ENCODE data around the gene NMRK1. TPM values are rescaled to one million over a fixed set of nuclear protein-coding genes. Genes with fewer than 3 reads are reported as not detected.

NMRK1 gene
- total RNA-seq, 1 experiment from 2014 or later: 0.67 TPM

DNA sequence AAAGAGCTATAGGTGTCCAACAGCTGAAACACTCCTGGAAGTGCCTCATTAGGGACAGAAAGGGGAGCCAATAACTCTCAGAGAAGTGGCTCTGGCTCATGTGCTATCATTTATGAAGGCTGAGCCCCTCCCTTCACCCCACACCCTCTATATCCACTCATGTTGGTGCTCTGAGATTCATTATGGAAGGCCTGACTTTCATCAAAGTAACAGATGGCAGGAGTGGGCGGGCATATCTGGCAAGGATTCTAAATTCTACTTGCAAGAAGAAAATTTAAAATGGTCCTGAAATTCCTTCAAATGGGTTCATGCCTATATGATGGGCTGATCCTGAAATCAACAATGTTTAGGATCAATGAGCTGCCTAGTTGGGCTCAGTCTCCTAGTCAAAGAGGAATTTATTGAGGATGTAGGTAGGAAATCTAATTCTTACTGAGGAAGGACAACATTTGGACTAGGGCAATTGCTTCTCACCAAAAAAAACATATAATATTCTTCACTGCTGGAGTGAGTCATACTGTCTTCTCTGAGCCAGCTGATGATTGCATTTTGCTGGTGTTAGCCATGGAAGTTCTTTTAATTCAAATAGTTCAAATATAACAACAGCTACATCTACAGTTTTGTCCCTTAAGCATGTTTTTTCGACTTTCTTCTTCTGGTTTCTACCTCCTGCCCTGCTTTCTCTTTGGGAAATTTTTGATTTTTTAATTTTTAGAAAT is 23.5 kb downstream of the NMRK1 start:
- ChIA-PET CTCF (no interaction called here), POLR2A (ENCODE audit: low non-redundant PET) (interaction anchor here (0.7 kb wide), 1 partner anchor 9 kb away, joined by 5 read pairs; no protein-coding TSS in a partner anchor)
- no peak for DNase-seq (ENCODE audit: low spot score)
- intact Hi-C loops (cut with micrococcal nuclease; ENCODE audit: unreplicated experiment): no loop called here
- Histone ChIP-seq H3K27me3 (replicated peaks; ENCODE audit: insufficient read depth, low read depth, low read length, poor library complexity) (no peaks in the 10 kb centered on the region), H3K36me3 (ENCODE audit: insufficient read depth, low read length, poor library complexity, severe bottlenecking) (no peaks in the 10 kb centered on the region), H3K4me3 (ENCODE audit: low read depth, low read length, poor library complexity, severe bottlenecking) (no peak overlapping the region), H3K9me3 (ENCODE audit: low read depth, low read length, poor library complexity, severe bottlenecking) (no peaks in the 10 kb centered on the region), H3K4me1 (ENCODE audit: insufficient read depth, low read length, poor library complexity, severe bottlenecking) (no peaks in the 10 kb centered on the region), H3K27ac (ENCODE audit: low read depth, low read length, poor library complexity, severe bottlenecking) (no peak overlapping the region)
- no TSS peak for BruUV-seq (replicated peaks)
- TF ChIP-seq, protein P1, sequence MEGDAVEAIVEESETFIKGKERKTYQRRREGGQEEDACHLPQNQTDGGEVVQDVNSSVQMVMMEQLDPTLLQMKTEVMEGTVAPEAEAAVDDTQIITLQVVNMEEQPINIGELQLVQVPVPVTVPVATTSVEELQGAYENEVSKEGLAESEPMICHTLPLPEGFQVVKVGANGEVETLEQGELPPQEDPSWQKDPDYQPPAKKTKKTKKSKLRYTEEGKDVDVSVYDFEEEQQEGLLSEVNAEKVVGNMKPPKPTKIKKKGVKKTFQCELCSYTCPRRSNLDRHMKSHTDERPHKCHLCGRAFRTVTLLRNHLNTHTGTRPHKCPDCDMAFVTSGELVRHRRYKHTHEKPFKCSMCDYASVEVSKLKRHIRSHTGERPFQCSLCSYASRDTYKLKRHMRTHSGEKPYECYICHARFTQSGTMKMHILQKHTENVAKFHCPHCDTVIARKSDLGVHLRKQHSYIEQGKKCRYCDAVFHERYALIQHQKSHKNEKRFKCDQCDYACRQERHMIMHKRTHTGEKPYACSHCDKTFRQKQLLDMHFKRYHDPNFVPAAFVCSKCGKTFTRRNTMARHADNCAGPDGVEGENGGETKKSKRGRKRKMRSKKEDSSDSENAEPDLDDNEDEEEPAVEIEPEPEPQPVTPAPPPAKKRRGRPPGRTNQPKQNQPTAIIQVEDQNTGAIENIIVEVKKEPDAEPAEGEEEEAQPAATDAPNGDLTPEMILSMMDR (conservative IDR thresholded peaks at IDR 0.05; ENCODE audit: low read depth, low read length): no peak
- no peak for TF ChIP-seq EZH2 (IDR thresholded peaks at IDR 0.05; ENCODE audit: borderline replicate concordance, low read depth, low read length, poor library complexity, severe bottlenecking)

DNA sequence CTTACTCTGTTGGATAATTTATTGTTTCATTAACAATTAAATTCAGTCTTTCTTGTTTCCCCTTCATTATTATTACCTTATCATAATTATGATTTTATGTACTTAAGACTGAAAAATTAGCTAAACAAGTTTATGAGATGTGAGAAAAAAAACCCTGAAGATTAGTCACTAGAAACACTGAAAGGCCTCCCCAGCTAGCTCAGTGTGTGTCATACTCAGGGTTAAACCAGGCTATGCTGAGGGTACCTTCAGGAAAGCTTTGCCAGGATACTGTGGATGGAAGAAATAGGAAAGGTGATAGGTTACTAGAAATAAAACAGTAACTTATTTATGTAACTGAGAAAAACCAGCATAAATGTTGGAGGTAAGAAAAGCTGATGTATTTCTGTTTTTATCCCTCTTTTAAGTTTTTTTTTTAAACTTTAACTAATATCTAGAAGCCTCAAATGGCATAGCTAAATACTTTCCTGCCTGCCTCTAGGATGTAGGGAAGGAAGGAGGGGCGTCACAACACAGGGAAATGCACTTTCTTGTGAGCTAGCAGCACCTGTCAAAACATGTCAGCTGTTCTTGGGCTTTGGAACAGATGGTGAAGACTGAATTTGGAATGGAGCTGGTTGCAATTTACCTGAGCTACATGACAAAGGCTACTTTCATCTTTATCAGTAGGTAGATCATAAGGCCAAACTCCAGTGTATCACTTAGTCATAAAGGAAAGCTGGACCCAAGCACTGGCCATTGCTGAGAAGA is 24.2 kb downstream of the NMRK1 start:
- Histone ChIP-seq H3K27ac (ENCODE audit: low read depth, low read length, poor library complexity, severe bottlenecking) (no peak overlapping the region), H3K27me3 (replicated peaks; ENCODE audit: insufficient read depth, low read depth, low read length, poor library complexity) (no peaks in the 10 kb centered on the region), H3K4me1 (ENCODE audit: insufficient read depth, low read length, poor library complexity, severe bottlenecking) (no peaks in the 10 kb centered on the region), H3K9me3 (ENCODE audit: low read depth, low read length, poor library complexity, severe bottlenecking) (no peaks in the 10 kb centered on the region), H3K4me3 (ENCODE audit: low read depth, low read length, poor library complexity, severe bottlenecking) (no peak overlapping the region), H3K36me3 (ENCODE audit: insufficient read depth, low read length, poor library complexity, severe bottlenecking) (no peaks in the 10 kb centered on the region)
- TF ChIP-seq, protein P1 (conservative IDR thresholded peaks at IDR 0.05; ENCODE audit: low read depth, low read length): no peak
- TF ChIP-seq EZH2 (IDR thresholded peaks at IDR 0.05; ENCODE audit: borderline replicate concordance, low read depth, low read length, poor library complexity, severe bottlenecking): no peak
- ChIA-PET POLR2A (ENCODE audit: low non-redundant PET) (interaction anchor here (0.7 kb wide), 1 partner anchor 9 kb away, joined by 5 read pairs; no protein-coding TSS in a partner anchor), CTCF (no interaction called here)
- DNase-seq (ENCODE audit: low spot score): no peak
- intact Hi-C loops (cut with micrococcal nuclease; ENCODE audit: unreplicated experiment): no loop called here
- BruUV-seq (replicated peaks): no TSS peak

DNA sequence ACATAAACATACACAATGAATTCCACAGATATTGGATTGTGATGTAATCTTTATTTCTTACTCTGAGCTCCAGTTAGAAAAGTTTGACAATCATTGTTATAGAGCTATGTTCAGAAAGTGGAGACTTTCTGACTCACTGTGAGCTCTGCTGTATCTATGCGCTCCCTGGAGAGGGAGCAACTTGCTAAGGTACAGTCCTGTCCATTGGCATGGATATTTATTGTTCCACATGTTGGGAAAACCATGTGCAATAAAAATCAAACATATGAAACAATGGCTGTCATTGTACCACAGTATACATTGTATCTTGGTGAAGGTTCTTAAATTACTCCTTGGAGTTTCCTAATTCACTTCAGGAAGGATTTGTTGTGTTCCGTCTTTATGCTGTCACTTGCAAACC is 26.8 kb downstream of the NMRK1 start:
- TF ChIP-seq EZH2 (IDR thresholded peaks at IDR 0.05; ENCODE audit: borderline replicate concordance, low read depth, low read length, poor library complexity, severe bottlenecking): no peak
- TF ChIP-seq, protein P1 (conservative IDR thresholded peaks at IDR 0.05; ENCODE audit: low read depth, low read length): no peak
- no TSS peak for BruUV-seq (replicated peaks)
- Histone ChIP-seq H3K4me3 (ENCODE audit: low read depth, low read length, poor library complexity, severe bottlenecking) (no peak overlapping the region), H3K9me3 (ENCODE audit: low read depth, low read length, poor library complexity, severe bottlenecking) (no peaks in the 10 kb centered on the region), H3K27me3 (replicated peaks; ENCODE audit: insufficient read depth, low read depth, low read length, poor library complexity) (no peaks in the 10 kb centered on the region), H3K27ac (ENCODE audit: low read depth, low read length, poor library complexity, severe bottlenecking) (no peak overlapping the region), H3K36me3 (ENCODE audit: insufficient read depth, low read length, poor library complexity, severe bottlenecking) (no peaks in the 10 kb centered on the region), H3K4me1 (ENCODE audit: insufficient read depth, low read length, poor library complexity, severe bottlenecking) (no peaks in the 10 kb centered on the region)
- ChIA-PET CTCF (no interaction called here), POLR2A (ENCODE audit: low non-redundant PET) (no interaction called here)
- intact Hi-C loops (cut with micrococcal nuclease; ENCODE audit: unreplicated experiment): no loop called here
- DNase-seq (ENCODE audit: low spot score): no peak

Measured in A673 (cell line).